Fibroblast of skin of right biceps (primary cell): ENCODE data around the gene DTHD1.

Source experiments
- DNase-seq: peaks from one replicate; pipeline ENCODE4 v3.0.0-alpha.2; 2013

Gene DTHD1

DNA sequence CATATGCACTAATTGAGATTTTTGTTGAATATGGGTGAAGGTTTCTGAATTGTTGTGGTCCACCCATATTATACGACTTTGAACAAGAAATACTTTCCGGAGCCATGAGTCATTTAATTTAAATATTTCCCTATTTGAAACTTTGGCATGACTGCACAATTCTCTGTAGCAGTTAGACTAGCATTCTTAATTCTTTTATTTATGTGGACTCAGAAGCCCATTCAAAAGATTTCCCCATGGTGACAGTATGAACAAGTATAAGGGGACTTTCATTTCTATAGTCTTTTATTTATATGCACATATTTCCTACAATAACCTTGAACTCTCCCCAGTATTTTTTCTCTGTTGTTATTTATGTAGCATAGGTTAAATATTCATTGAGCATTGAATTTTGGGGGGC, 72.6 kb downstream of the DTHD1 start:
- no peak for DNase-seq

DNA sequence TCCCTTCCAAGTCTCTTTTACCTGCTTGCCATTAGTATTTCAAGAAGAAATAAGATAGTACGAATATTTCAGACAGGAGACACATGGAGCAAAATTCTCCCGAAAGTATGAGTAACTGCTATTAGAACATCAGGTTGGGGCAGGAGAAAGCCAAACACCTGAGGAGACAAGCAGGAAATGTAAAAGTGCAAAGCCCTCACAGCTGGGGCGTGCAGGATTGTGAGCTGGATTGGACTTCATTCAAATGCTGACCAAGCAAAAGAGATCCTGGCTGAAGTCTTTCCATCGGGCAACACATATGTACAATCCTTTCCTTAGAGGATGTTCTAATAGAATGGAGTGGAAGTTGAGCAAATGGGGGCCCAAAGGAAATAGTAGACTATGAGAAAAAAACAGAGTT, 76.8 kb downstream of the DTHD1 start:
- DNase-seq = no peak

DNA sequence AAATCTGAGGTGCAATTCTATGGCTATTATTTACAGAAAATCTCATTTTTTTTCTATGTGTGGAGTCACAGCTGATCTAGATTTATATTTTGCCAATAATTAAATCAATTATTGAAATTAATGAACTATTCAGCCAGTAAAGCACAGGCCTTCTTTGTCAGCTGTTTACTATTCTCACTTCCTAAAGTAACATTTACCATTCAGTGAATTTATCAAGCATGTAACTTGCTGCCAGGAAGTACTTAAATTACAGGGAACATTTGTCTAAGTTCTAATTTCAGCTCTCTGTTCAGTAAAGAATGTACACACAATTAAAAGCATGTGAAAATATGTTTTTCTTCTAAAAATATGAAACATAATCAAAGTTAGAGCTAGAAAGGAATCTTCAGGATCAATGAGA, 79.3 kb downstream of the DTHD1 start:
- DNase-seq = no peak

DNA sequence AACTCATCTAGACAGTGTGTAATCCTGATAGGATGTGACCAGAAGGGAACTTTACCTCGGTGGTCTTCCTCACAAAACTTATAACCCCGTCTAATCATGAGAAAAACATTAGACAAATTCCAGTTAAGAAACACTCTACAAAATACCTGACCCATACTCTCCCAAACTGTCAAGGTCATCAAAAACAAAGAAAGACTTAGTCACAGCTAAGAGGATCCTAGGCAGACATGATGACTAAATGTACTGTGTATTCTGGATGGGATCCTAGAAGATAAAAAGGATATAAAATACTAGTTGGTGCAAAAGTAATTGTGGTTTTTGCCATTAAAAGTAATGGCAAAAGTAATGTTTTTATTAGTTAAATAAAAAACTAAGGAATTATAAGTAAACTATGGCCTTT, 81.6 kb downstream of the DTHD1 start:
- peak; percentile 5 for DNase-seq

DNA sequence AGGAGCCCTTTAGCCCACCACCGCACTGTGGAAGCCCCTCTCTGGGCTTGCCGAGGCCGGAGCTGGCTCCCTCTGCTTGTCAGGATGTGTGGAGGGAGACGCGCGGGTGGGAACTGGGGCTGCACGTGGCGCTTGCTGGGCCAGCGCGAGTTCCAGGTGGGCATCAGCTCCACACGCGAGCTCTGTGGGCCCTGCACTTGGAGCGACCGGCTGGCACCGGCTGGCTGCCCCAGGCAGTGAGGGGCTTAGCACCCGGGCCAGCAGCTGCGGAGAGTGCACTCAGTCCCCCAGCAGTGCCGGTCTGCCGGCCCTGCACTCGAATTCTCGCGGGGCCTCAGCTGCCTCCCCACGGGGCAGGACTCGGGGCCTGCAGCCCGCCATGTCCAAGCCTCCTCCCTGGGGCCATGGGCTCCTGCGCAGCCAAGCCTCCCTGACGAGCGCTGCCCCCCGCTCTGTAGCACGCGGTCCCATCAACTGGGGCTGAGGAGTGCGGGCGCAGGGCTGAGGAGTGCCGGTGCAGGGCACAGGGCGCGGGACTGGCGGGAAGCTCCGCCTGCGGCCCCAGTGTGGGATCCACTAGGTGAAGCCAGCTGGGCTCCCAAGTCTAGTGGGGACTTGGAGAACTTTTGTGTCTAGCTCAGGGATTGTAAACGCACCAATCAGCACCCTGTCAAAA, 93.6 kb downstream of the DTHD1 start:
- DNase-seq = no peak

DNA sequence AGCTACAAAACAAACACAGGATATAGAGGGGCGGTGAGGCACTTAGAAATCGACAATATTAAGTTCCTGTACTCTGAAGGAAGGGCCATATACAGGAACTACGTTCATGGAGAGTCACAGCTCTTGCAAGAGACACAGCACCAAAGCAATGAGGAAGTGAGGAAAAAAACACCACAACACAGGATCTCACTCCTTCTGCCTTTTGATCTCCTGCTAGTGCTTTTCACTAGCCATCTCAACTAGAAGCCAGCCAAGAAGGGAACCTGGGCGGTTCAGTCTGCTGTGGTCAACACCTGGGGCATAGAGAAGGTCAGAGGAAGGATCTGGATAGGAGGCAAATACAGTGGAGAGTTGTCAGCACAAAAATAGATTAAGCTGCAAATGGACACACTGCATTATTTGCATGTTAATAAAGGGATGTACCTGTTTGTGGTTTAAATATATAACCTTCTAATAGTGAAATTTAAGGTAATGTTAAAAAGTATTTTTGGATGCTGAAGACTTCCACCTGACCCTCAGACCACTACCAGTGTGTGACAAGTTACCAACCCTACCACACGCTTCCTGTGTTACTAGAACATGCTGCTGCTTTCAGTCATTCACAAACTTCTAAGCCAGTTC, 104.6 kb downstream of the DTHD1 start:
- no peak for DNase-seq

DNA sequence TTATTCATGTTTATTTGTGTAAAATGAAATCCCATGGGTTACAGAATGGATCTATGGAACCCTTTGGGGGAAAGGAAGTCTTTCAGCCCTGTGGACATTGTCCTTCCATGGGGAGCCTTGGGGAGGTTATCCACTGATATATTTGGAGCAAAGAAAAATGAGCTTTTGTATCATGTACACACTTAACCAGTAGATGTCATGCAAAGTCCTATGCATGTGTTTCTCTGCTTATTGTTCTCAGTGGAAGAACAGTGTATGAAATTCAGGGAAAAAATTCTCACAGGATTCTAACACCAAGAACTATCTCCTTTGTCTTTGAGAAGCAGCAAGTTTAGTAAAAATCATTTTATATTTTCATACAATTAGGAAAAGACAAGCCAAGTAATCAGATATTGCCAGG, 105.3 kb downstream of the DTHD1 start:
- no peak for DNase-seq

DNA sequence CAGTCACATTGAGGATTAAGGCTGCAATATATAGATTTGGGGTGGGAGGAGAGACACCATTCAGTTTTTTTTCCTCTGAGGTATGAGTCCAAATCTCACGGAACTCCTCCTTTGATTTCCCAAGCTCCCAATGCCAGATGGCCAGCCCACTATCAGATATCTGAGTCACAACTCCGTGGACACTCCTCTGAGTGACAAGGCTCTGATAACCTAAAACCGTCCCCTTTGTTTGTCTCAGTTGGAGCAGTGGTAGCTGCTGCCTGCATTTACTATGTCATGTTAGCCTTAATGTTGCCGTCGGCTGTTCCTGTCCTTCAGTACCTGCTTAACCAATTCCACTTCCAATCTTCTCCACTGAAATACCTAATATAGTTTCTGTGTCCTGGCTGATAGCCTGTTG, 107.3 kb downstream of the DTHD1 start:
- no peak for DNase-seq

DNA sequence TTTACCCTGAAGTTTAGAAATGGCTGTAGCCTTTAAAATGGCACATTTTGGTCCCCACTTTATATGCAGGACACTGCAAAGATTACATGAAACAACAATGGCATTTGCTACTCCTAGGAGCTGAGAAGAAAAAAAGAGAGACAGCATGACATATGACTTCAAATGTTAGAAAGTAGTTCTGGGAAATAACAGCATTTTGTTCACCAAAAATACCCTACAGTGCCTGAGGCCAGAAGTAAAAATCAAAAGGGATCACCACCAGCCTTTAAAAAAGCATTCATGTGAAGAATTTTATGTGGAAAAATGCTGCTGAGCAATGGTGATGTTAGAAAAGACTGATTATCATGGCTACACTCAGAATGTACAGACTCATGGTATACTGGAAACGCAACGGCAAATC, 110.0 kb downstream of the DTHD1 start:
- no peak for DNase-seq

DNA sequence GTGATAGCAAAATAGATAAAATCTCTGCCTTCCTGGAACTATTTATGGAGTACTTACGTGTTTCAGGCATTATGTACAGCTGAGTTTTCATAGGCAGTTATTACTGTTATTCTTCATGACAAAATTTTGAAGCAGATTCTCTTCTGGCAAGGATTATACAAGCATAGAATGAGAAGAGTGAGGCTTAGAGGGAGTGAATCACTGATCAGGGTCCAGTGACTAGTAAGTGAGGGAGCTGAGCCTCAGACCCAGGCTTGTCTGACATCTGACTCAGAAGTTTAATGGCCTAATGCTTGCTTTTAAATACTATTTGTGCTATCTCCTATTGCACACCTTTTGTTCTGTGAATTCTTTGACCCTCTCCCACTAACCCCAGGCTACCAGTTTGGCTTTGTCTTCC, 110.6 kb downstream of the DTHD1 start:
- peak; percentile 13 for DNase-seq

DNA sequence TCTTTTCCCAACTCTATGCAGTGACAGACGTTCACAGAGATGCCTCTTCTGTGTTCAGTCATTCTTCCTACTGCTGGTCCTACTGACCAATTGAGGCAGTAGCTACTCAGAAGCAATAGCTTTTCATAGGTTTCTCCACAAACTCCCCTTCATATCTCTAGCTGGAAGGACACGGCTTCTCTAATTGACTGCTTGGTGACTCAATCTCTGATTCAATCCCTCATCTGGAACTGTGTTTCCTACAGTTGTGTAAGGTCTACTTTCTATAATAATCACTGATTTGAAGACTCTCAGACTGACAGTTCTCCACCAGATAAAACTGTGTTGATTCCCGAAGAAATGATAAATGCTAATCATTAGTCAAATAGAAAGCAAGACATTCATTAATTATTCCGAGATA, 111.5 kb downstream of the DTHD1 start:
- DNase-seq = no peak
